G401.6 (cell line): Measurements from ENCODE around the gene CEACAM6.

ENCODE experiments used
- FAIRE-seq: peaks from 2 replicates; lab custom pipeline; 2012; peaks lifted over from hg19 to GRCh38; lab: Jason Lieb, UNC

Gene CEACAM6

GRCh38 chr19:41799444-41800000, 44.2 kb downstream of the CEACAM6 start:
- no peak for FAIRE-seq

DNA sequence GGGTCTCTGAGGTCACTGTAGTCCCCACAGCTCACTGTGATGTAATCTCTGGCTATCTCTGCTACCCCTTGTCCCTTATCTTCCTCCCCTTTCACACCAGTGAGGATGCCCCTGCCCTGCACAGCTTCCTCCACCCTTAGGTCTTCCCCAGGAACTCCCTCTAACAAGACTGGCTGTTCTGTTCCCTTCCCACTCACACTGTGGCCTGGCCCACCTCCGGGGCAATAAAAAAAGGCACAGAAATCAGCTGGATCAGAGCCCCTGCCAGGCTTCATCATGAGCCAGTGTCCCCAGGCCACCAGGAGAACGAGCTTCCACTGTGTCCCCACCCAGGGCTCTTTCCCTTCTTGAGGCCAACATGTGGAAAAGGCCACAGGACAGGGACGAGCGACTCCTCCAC, 45.7 kb downstream of the CEACAM6 start:
- FAIRE-seq = no peak

DNA sequence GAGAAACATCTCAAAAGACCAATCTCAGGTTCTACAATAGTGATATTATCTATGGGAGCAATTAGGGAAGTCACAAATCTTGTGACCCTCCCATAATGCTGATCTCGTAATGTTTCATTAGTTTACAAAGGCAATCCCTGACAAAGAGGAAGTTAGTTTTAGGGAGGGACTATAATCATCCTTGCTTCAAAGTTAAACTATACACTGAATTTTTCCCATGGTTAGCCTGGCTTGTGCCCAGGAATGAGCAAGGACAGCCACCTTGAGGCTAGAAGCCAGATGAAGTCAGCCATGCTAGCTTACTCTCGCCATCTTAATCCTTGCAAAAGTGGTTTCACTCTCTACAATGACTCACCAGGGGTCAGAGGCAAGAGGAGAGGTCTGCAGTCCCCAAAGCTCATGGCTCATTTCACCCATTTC, 46.5 kb downstream of the CEACAM6 start:
- no peak for FAIRE-seq

DNA sequence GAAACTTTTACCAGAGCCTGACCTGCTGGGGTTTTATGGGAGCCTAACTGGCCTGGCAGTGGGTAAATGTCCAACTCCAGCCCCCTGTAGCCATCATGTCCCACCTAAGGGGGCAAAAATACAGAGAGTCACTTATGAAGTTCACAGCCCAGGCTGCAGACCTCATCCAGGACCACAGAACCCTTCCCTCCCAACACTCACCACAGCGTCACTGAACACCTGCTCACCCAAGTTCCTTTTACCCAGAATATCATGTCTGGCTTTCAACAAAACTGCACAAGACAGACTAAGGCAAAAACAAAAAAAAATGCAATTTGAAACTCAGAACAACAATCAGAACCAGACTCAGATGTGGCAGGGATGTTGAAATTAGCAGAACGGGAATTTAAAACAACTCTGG, 47.4 kb downstream of the CEACAM6 start:
- no peak for FAIRE-seq

- no peak for FAIRE-seq
These were observed 49.0 kb downstream of the CEACAM6 start for GRCh38 chr19:41804336-41804735.

DNA sequence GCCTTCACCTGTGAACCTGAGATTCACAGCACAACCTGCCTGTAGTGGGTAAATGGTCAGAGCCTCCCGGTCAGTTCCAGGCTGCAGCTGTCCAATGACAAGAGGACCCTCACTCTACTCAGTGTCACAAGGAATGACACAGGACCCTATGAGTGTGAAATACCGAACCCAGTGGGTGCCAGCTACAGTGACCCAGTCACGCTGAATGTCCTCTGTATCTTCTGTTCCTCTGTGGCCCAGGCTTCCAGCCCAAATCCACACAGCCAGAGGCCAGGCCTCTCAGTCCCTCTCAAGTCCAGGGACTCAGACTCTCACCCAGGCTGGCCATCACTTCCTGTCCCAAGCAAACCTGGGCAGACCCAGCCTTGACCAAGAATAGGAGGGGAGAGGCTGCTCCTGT, 51.8 kb downstream of the CEACAM6 start:
- FAIRE-seq = no peak

DNA sequence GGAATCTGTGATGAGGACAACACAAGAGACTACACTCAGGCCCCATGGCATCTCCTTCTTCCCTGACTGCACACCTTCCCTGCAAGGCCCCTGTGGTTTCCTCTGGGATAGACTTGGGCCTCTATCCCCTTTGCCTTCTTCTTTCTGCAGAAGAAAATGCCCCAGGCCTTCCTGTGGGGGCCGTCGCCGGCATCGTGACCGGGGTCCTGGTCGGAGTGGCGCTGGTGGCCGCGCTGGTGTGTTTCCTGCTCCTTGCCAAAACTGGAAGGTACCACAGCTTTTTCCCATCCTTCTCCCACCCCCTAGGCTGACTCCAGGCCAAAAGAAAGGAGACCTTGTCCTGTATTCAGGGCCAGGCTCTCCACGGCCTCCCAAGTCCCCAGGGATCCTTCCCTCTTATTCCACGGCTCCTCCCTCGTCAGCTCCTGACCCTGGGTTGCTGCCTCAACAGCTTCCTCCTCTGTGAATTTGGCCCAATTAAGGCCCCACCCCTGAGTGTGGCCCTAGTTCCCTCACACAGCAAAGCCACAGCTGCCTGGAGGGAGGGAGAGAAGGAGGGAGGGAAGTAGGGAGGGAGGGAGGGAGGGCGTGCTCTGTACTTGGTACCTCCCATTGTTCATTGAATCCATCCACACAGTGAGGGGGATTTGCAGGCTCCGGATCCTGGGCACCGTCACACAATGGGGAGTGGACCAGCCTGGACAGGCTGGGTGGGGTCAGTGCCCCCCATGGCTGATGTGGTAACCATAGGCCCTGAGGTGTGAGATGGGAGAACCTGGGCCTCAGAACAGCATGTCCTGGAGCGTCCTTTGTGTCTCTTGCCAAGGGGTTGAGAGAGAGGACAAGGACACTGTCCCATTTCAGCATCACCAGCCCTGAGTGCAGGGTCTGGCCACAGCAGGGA, 53.6 kb downstream of the CEACAM6 start:
- FAIRE-seq = no peak

- FAIRE-seq = no peak
These were observed 55.0 kb downstream of the CEACAM6 start for GRCh38 chr19:41810301-41810700.

GRCh38 chr19:41811036-41811435, 55.7 kb downstream of the CEACAM6 start:
- FAIRE-seq = no peak

GRCh38 chr19:41811981-41812380, 56.7 kb downstream of the CEACAM6 start:
- no peak for FAIRE-seq

DNA sequence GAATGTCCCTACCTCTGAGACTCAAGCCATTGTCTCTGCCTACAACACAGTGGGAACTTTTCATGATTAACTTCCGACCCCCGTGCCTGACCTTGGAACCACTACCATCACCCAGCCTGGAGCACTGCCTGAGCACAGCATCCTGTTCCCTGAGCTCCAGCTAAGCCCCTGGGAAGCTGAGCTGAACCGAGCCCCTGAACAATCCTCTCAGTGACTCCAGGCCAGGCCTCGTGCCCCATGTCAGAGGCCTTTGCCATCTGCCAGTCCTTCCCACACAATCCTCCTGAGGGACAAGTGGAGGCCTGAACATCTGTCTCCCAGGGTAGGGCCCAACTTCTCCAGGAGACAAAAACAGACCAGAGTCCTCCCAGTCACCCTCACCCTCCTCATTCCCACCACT, 58.6 kb downstream of the CEACAM6 start:
- no peak for FAIRE-seq

GRCh38 chr19:41815301-41815700, 60.0 kb downstream of the CEACAM6 start:
- FAIRE-seq = no peak

- no peak for FAIRE-seq
These were observed 61.4 kb downstream of the CEACAM6 start for GRCh38 chr19:41816761-41817160.

DNA sequence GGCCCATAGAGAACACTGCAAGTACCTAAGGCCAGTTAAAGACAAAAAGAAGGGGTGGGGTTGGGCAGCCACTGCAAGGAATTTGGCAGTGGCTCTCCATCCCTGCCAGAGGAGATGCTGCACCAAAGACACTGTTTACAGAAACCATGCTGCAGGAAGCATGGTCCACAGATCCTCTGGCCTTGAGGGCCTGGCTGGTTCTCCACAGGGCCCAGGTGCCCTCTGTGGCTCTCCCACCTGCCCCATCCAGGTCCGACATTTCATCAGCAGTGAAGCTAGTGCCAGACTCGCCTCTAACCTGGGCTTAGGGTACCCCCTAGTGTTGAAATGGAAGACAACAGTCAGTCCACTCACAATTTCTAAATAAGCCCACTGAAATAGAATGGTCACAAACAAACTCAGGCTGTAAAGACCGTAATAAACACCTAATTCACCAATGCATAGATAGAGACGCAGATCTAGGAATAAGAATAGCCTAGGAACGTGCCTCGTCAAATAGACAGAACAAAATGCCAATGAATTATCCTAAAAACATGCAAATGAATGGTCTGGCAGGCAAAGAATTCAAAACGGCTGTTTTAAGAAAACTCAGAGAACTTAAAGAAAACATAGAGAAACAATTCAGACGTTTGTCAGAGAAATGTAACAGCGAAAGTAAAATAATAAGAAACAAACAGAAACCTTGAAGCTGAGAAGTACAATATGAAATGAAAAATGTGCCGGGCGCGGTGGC, 65.8 kb downstream of the CEACAM6 start:
- FAIRE-seq = peak; percentile 70
